Activated CD4-positive, alpha-beta T cell treated with anti-CD3 and anti-CD28 coated beads, Interleukin-2, amount 50 U/mL, for 16 hours (primary cell): ENCODE results near the gene PATJ.
A peak's percentile ranks its signal among the peaks of the same experiment; 100 is the strongest.
"Not testable (repeated sequence)": the region's sequence is repeated elsewhere in the genome, so short reads cannot be mapped to it uniquely, and the experiment has no call there.

Source experiments
- DNase-seq: peaks from one replicate; pipeline ENCODE4 v3.0.0-alpha.2; 2020

The PATJ gene

DNA sequence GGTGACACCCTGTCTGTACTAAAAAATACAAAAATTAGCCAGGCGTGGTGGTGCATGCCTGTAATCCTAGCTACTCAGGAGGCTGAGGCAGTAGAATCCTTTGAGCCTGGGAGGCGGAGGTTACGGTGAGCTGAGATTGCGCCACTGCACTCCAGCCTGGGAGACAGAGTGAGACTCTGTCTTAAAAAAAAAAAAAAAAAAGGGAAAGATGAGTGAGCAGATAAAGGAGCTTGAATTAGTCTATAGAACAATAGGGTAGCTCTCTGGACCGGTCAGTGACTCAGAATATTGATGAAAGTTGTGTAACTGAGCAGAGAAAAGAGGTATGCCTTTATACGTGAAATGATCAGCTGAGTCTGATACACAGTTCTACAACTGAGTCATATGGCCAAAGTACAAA lies 95.3 kb downstream of the PATJ start:
- not testable (repeated sequence) for DNase-seq

DNA sequence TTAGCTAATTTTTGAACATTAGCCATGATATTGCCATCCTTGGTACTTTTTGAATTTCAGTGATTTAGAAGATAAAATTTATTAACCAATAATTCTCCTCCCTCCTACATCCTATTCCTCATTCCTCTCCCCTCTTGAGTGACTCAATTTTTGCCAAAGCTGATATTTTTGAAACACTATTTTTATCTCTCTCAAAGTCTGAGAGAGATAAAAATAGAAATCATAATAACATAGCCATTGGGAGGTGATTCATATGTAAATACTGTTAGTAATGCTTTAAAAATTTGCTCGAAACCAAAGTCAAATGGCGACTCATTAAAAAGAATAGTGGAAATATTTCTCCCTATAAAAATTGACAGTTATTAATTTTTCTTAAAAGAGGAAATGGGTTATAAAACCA lies 97.4 kb downstream of the PATJ start:
- DNase-seq: no peak

- no peak for DNase-seq
Measured at GRCh38 chr1:61842036-61842435, 99.8 kb downstream of the PATJ start.

DNA sequence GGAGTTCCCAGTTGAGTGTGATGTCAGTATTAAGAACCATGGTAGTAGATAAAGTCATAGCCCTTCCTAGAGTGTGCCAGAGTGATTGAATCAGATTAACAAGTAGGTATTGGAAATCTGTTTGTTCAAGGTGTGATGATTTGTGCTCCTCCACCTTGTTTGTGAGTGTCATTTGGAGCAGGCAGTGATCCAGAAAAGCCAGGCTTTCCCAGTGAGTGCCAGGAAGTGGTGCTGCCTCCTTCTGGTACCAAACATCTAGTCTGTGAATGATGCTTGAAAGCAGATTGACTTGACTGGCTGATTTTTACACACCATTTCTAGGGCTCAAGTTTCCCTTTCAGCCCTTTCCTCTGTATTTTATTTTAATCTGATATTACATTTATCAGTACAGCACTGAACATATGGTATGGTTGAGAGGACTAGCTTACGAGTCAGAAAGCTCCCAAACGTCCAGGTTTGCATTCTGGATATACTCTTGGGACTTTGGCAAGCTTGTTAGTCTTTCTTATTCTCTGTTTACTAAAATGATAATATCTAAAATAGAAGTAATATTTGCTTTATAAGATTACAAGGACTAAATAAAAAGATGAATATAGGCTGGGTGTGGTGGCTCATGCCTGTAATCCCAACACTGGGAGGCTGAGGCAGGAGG lies 100.7 kb downstream of the PATJ start:
- DNase-seq: no peak

- DNase-seq: no peak
Measured at GRCh38 chr1:61844006-61844405, 101.7 kb downstream of the PATJ start.

DNA sequence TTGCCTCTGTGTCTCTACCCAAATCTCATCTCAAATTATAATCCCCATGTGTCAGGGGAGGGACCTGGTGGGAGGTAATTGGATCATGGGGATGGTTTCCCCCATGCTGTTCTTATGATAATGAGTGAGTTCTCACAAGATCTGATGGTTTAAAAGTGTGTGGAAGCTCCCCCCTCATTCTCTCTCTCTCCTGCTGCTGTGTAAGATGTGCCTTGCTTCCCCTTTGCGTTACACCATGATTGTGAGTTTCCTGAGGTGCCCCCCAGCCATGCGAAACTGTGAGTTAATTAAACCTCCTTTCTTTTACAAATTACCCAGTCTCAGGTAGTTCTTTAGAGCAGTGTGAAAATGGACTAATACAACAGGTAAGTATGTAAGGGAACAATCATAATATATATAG lies 102.4 kb downstream of the PATJ start:
- DNase-seq: not testable (repeated sequence)

- no peak for DNase-seq
Measured at GRCh38 chr1:61851235-61851634, 109.0 kb downstream of the PATJ start.

- peak; percentile 51 for DNase-seq
Measured at GRCh38 chr1:61851849-61852669, 109.8 kb downstream of the PATJ start.

DNA sequence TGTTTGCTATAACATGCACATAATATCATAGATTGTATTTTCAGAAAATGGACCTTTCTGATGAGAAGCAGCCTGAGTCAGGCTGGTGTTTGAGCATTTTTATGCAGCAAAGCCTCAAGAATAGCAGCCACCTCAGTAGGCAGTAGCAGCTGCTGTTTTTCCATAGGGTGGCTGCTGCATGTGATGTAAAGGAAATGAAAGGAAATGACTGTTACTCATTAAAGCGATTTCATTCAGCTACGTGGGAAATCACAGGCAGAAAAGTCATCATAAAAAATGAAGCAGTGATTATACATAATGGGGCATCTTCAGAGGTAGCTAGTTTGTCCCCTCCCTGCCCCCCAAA lies 110.4 kb downstream of the PATJ start:
- DNase-seq: no peak

- no peak for DNase-seq
Measured at GRCh38 chr1:61853583-61853982, 111.3 kb downstream of the PATJ start.

DNA sequence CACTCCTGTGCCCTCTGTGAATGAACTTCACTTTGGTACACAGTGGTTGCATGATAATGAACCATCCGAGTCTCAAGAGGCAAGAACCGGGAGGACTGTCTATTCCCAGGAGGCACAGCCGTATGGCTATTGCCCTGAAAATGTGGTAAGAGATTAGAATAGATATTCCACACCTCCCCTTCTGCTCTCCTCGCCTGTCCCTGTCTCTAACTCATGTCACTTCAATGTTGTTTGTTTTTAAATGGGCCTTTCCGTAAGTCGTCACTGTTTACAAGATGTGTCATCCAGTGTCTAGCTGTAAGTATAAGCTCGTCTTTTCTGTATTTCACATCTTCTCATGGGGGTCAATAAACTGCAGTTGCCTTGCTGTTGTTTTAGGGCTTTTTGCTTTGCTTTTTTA lies 122.2 kb downstream of the PATJ start:
- DNase-seq: no peak

DNA sequence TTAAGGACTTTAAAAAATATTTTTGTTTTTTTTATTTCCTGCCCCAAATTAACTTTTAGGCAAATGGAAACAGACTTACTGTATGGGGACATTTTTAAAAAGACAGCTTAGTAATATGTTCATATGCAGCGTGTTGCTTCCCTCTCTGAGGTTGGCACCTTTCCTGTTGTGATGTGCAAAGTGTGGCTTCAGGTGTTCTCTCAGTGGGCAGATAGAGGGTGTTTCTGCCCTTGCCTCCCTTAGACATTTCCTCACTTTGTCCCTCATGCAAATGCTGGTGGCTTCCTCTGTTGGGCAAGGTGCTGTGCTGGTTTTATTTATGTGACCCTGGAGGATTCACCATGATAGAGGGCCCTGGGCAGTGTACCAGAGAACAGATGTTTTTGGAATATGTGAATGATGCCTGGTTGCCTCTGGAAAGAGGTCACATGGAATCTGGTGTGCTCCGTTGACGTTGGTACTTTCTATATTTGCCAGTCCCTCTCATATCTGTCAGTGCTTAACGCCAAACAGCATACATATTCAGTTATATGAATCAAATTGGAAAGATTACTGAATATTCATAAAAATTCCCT lies 123.5 kb downstream of the PATJ start:
- DNase-seq: no peak

DNA sequence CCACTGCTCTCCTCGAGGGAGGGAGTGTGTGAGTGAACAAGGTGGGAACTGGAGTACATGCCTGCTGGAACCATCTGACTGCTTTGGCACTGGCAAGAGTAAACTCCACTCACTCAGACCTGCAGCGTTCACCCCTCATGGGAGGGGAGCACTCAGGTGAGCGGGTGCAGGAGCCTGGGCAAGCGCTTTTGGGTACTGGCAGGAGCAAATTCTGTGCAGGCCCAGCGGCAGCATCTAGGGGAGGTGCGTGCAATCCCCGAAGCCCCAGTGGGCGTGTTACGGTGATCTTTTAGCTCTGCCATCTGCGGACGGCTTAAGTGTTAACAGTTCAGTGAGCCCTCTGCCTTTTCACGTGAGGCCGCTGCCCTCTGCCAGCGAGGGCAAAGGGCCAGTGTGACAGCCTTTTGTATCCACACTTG lies 127.4 kb downstream of the PATJ start:
- DNase-seq: no peak

DNA sequence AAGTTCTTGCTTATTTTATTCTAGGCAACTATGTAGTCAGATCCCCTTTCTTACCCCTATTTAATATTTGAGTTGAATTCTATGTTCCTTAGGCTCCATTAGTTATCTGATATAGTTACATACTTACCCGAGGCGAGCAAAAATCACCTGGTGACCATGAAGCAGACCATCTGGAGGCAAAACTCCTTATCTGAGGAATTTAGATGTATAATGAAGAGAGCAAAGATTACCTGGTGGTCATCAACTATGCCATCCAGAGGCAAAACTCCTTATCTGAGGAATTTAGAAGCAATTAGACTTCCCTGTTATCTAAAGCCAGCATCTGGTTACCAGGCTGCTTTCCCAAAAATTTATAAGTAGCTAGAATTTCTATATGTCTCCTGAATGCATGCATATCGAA lies 129.9 kb downstream of the PATJ start:
- no peak for DNase-seq

DNA sequence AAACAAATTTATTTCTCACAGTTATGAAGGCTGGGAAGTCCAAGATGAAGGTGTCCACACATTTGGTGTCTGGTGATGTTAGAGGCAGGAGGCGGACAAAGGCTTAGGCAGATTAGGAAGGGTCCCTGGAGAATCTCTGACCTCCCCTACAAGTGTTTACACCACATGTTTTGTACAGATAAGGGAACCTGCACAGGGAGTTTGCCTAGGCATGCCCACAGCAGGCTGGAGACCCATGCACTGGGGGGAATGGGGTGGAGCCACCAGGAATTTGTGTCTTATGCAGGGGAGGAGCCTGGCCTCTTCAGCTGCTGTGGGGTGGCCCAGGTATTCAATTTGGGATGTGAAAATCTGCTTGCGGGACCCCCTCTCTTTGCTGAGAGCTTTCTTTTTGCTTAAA lies 131.3 kb downstream of the PATJ start:
- DNase-seq: no peak

DNA sequence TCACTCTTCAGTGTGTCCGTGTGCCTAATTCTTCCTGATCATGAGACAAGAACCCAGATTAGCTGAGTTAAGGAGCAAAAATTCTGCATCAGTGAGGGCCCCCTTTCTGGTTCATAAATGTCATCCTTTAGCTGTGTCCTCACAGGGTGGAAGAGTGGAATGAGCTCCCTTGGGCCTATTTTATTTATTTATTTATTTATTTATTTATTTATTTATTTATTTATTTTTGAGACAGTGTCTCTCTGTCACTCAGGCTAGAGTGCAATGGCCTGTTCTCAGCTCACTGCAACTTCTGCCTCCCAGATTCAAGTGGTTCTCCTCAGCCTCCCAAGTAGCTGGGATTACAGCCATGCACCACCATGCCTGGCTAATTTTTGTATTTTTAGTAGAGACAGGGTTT lies 131.7 kb downstream of the PATJ start:
- no peak for DNase-seq

DNA sequence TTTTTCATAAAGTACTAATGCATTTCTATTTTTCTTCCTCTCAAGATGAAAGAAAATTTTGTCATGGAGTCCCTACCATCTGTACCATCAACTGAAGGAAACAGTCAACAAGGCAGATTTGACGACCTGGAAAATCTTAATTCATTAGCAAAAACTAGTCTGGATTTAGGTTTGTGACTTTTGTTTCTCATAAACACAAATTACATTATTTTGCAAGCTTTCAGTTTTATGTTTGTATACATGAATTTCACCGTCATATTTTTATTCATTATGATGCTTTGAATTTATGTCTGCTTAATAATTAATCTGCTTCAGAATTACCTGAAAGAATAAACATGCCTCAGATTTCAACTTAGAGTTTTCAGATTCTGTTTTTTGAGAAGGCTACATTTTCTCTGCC lies 132.9 kb downstream of the PATJ start:
- DNase-seq: no peak

GRCh38 chr1:61879887-61880474 lies 137.7 kb downstream of the PATJ start:
- not testable (repeated sequence) for DNase-seq

GRCh38 chr1:61887076-61887867 lies 145.0 kb downstream of the PATJ start:
- no peak for DNase-seq

GRCh38 chr1:61887931-61888564 lies 145.8 kb downstream of the PATJ start:
- DNase-seq: no peak

GRCh38 chr1:61888808-61889207 lies 146.5 kb downstream of the PATJ start:
- no peak for DNase-seq

- not testable (repeated sequence) for DNase-seq
Measured at GRCh38 chr1:61890435-61890834, 148.2 kb downstream of the PATJ start.

DNA sequence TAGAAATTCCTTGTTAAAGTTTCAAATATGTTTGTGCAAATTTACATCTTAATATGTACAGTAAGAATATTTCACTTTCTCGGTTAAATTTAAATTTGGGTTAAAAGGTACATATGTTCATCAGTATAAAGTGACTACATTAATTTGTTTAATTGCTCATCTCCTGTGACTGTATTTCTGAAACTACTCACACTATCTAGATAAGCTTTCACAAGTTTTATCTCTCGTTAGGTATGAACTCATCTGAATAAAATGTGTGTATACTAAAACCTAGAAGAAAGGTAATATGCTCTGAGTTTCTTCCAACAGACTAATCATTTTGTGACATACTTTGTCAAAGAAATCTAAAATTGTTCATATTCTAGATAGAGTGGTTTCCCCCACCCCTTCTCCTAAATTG lies 150.7 kb downstream of the PATJ start:
- DNase-seq: no peak
